GM21576 (cell line): ENCODE results near the gene RFX7.

Source experiments
- ATAC-seq: cut with Tn5 transposase; IDR thresholded peaks from one replicate; pipeline ENCODE4 v1.9.1; 2021; ENCODE audit warnings: mild to moderate bottlenecking, moderate library complexity; ENCODE audit not compliant: unreplicated experiment

Gene RFX7

GRCh38 chr15:56052395-56053045 lies 191.2 kb downstream of the RFX7 start:
- ATAC-seq: no peak

- no peak for ATAC-seq
Observed at GRCh38 chr15:56051676-56052075, 192.0 kb downstream of the RFX7 start.

DNA sequence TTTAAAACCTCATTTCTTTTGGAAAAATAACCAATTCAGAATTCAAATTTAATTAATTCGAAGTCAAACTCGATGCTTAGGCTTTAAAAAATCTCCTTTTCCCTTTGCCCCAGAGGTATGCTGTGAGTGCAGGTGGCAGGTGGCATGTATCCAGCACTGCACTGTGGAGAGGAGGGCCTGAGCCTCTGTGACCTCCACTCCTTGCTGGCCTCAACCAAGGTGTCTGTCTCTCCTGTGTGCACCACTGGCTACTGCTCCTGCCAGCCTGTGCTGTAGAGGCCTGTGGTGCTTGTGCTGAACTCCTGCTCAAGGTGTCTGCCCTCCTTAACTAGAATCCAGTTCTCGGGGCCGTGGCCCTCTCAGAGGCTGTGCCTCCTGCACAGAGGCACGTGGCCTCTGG lies 194.1 kb downstream of the RFX7 start:
- no peak for ATAC-seq

DNA sequence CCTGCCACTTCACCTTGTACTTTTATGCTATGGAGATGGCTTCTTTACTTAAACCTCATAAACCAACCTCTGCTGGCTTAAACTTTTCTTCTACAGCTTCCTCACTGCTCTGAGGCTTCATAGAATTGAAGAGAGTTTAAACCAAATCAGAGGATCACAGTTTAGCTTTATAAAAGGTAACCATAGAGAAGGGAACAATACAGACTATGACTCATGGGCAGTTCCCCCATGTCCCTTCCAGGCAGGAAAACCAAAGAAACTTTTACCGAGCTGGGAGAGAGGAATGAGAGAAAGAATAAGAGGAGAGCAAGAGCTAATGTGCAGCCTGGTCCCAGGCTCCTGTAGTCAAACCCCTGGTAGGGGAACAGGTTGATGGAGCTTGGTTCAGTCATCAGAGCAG lies 196.3 kb downstream of the RFX7 start:
- no peak for ATAC-seq

- ATAC-seq: no peak
Observed at GRCh38 chr15:56045068-56045748, 198.5 kb downstream of the RFX7 start.

- ATAC-seq: no peak
Observed at GRCh38 chr15:56042982-56043980, 200.4 kb downstream of the RFX7 start.

DNA sequence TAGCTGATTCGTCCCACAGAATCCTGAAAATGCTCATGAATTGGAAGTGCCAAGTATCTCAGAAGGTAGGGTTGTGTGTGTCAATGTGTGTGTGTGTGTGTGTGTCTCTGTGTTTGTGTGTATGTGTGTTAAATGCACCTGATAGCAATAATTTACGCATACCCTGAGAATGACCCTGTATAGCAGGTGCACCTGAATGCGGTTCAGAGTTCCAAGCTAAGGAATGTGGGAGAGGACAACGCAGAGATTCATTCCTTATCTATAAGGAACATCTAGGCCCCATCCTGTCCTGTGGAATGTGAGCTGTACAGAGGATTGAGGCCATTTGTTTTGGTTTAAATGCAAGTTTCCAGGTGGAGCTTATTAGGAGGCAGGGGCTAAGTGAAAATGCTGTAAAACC lies 201.2 kb downstream of the RFX7 start:
- ATAC-seq: no peak

DNA sequence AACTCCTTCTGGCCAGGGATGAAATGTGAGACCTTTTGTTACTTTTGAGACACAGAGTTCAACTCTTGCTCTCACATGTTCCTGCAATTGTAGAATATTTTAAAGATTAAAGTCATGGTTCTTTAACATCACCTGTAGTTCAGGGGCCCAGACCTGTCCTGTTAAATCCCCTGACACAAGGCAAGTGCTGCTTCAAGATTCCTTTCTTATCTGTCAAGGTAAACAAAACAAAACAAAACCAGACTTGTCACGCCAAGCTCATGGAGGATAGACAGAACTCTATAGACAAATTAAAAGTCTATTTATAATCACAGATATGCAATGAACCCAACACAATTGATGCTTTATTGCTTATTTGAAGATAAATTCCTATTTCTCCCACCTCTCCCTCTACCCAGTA lies 201.6 kb downstream of the RFX7 start:
- ATAC-seq: no peak

- no peak for ATAC-seq
Observed at GRCh38 chr15:56040081-56041035, 203.3 kb downstream of the RFX7 start.

DNA sequence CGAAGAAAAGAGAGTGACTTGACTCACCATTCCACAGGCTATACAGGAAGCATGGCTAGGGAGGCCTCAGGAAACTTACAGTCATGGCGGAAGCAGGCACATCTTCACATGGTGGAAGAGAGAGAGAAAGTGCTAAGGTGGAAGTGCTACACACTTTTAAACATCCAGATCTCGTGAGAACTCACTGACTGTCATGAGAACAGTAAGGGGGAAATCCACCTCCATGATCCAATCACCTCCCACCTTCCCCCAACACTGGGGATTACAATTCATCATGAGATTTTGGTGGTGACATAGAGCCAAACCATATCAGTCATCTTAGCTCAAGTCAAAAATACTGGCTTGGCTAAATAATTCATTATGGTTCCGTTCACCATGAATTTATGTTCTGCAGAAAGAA lies 205.0 kb downstream of the RFX7 start:
- no peak for ATAC-seq

- no peak for ATAC-seq
Observed at GRCh38 chr15:56038015-56038414, 205.7 kb downstream of the RFX7 start.
